Colonic mucosa (tissue), 4 donors: ENCODE measurements around the gene EEFSEC. TPM values are rescaled to one million over a fixed set of nuclear protein-coding genes. Genes with fewer than 3 reads are reported as not detected.
A peak's percentile ranks its signal among the peaks of the same experiment; 100 is the strongest.

Source experiments
- DNase-seq: peaks from one replicate; pipeline ENCODE4 v3.0.0-alpha.2; 2020
- H3K27ac ChIP-seq: fragments of 200-600 bp; one replicate; pipeline ENCODE4 v1.8.0; 2021
- H3K27me3 ChIP-seq: fragments of 200-600 bp; one replicate; pipeline ENCODE4 v1.8.0; 2021
- H3K36me3 ChIP-seq: fragments of 200-600 bp; one replicate; pipeline ENCODE4 v1.8.0; 2021
- H3K4me1 ChIP-seq: fragments of 200-600 bp; one replicate; pipeline ENCODE4 v1.8.0; 2021; ENCODE audit warnings: mild to moderate bottlenecking
- H3K4me3 ChIP-seq: fragments of 200-600 bp; one replicate; pipeline ENCODE4 v1.8.0; 2021
- H3K9ac ChIP-seq, 2 donors: one replicate each; pipeline ENCODE4 v1.7.0; 2013; ENCODE audit warnings: control low read depth in 2 of 2, low read depth in 2 of 2, low read length in 2 of 2
- H3K9me3 ChIP-seq: fragments of 200-600 bp; one replicate; pipeline ENCODE4 v1.8.0; 2021
- CTCF ChIP-seq: fragments of 200-600 bp; IDR thresholded peaks from one replicate; pipeline ENCODE4 v1.8.0; 2022; ENCODE audit warnings: antibody characterized with exemption, mild to moderate bottlenecking
- intact Hi-C: fragments of 100-400 bp; cut with DNase I; formaldehyde crosslinking; loops from one replicate; pipeline ENCODE4 v1.14.1; 2022
- total RNA-seq, 2 donors: library from RNA; stranded (reverse); fragmentation: NEBNext Ultra II Directional in 1 of 2; extraction: Animal tissue kit (Norgen Biotek cat#: 25700) in 1 of 2; gene quantifications; one replicate each; pipeline ENCODE4 v1.2.1, GENCODE V29; 2021
- donor health status: healthy.
- donor health status: DM: no; HTN: no; CAD: no.
- donor health status: DM: no; HTN: no; CAD: no.

Gene EEFSEC
- total RNA-seq, 2 donors from 2014 or later, result 8.6 to 16.6 TPM

GRCh38 chr3:128431803-128432300 is 278.6 kb downstream of the EEFSEC start:
- no peaks in the 10 kb centered on the region for H3K4me1 ChIP-seq
- no peaks in the 10 kb centered on the region for H3K36me3 ChIP-seq
- H3K9me3 ChIP-seq, result no peaks in the 10 kb centered on the region
- no peak overlapping the region for H3K4me3 ChIP-seq
- H3K27me3 ChIP-seq, result peaks cover 20% of the 10 kb centered on the region
- DNase-seq, result no peak
- intact Hi-C loops, result no loop called here
- H3K9ac ChIP-seq, result no peak overlapping the region
- no peak overlapping the region for H3K27ac ChIP-seq
- no peak for TF ChIP-seq CTCF

- Histone ChIP-seq H3K27me3 (peaks cover 20% of the 10 kb centered on the region), H3K27ac (no peak overlapping the region), H3K9ac (no peak overlapping the region), H3K36me3 (no peaks in the 10 kb centered on the region), H3K4me1 (no peaks in the 10 kb centered on the region), H3K4me3 (peak overlapping the region; percentile 11), H3K9me3 (no peaks in the 10 kb centered on the region)
- TF ChIP-seq CTCF, result no peak
- DNase-seq, result no peak
- intact Hi-C loops, result no loop called here
Observed at GRCh38 chr3:128432301-128432970, 279.2 kb downstream of the EEFSEC start.

- no peak for TF ChIP-seq CTCF
- Histone ChIP-seq H3K27ac (no peak overlapping the region), H3K9ac (no peak overlapping the region), H3K4me3 (peak overlapping the region; percentile 11), H3K4me1 (no peaks in the 10 kb centered on the region), H3K27me3 (peaks cover 22% of the 10 kb centered on the region), H3K9me3 (no peaks in the 10 kb centered on the region), H3K36me3 (no peaks in the 10 kb centered on the region)
- intact Hi-C loops, result no loop called here
- no peak for DNase-seq
Observed at GRCh38 chr3:128432971-128433836, 279.9 kb downstream of the EEFSEC start.

- no peaks in the 10 kb centered on the region for H3K4me1 ChIP-seq
- H3K27me3 ChIP-seq, result peaks cover 24% of the 10 kb centered on the region
- no peaks in the 10 kb centered on the region for H3K36me3 ChIP-seq
- intact Hi-C loops, result no loop called here
- no peak overlapping the region for H3K27ac ChIP-seq
- no peak for TF ChIP-seq CTCF
- no peaks in the 10 kb centered on the region for H3K9me3 ChIP-seq
- no peak overlapping the region for H3K4me3 ChIP-seq
- no peak for DNase-seq
- no peak overlapping the region for H3K9ac ChIP-seq
Observed at GRCh38 chr3:128433837-128434165, 280.5 kb downstream of the EEFSEC start.

- H3K27me3 ChIP-seq, result peaks cover 24% of the 10 kb centered on the region
- H3K4me3 ChIP-seq, result no peak overlapping the region
- TF ChIP-seq CTCF, result no peak
- no peak for DNase-seq
- no peaks in the 10 kb centered on the region for H3K4me1 ChIP-seq
- no peaks in the 10 kb centered on the region for H3K9me3 ChIP-seq
- no peaks in the 10 kb centered on the region for H3K36me3 ChIP-seq
- H3K27ac ChIP-seq, result no peak overlapping the region
- no peak overlapping the region for H3K9ac ChIP-seq
- intact Hi-C loops, result no loop called here
Observed at GRCh38 chr3:128434524-128434923, 281.2 kb downstream of the EEFSEC start.
